ENCODE data around the gene RASA3.

The RASA3 gene

GRCh38 chr13:114056205-114057013 is 76.0 kb downstream of the RASA3 start:
- H3K36me3 ChIP-seq: peaks cover 5 to 30% (median 21%) of the 10 kb centered on the region in 11 experiments; a peak in 20 of 22 replicates
- TF ChIP-seq Cebpa-rat (IDR thresholded peaks at IDR 0.05): no peak
- peak overlapping the region in 9 of 10 experiments; percentile 3 to 58 (median 34); a peak in 14 of 20 replicates for H3K4me3 ChIP-seq
- H3K4me1 ChIP-seq: peaks cover 86 to 99% (median 99%) of the 10 kb centered on the region in 10 experiments
- H3K9ac ChIP-seq: peak overlapping the region in 10 of 11 experiments; percentile 37 to 83 (median 70); a peak in 20 of 22 replicates
- peak overlapping the region; percentile 86 to 100 (median 94) for H3K4me2 ChIP-seq
- H3K27ac ChIP-seq: peak overlapping the region in 10 of 11 experiments; percentile 17 to 100 (median 83); a peak in 19 of 22 replicates
- H4K20me1 ChIP-seq: peaks cover 0 to 97% (median 44%) of the 10 kb centered on the region in 11 experiments; a peak in 13 of 22 replicates
- H3K9me3 ChIP-seq (replicated peaks in 1 of 11): no peaks in the 10 kb centered on the region
- peaks cover 0 to 6% (median 0%) of the 10 kb centered on the region in 11 experiments; a peak in 1 of 22 replicates for H3K27me3 ChIP-seq

DNA sequence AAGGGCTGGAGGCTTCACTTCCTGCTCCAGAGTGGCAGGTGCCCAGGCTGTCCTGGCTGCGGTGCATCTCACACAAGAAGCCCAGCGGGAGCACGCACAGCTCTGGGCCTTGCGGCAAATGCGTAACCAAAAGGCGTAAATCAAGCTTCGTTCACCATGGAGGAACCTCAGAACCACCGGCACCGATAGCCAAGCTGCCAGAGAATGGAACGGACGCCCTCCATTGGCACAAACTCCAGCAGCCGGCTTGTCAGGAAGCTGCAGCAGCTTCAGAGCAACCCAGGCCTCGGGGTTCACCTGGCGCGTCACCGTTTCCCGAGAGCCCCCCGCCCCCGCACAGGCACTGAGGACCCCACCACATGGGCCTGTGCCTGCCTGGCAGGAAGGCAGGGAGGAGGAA is 76.7 kb downstream of the RASA3 start:
- peak overlapping the region in 10 of 11 experiments; percentile 37 to 83 (median 70); a peak in 14 of 22 replicates for H3K9ac ChIP-seq
- no peak for TF ChIP-seq Cebpa-rat (IDR thresholded peaks at IDR 0.05)
- peaks cover 81 to 99% (median 98%) of the 10 kb centered on the region in 10 experiments for H3K4me1 ChIP-seq
- H3K4me2 ChIP-seq: peak overlapping the region; percentile 86 to 100 (median 94)
- peaks cover 0 to 6% (median 0%) of the 10 kb centered on the region in 11 experiments; a peak in 1 of 22 replicates for H3K27me3 ChIP-seq
- peaks cover 0 to 99% (median 44%) of the 10 kb centered on the region in 11 experiments; a peak in 13 of 22 replicates for H4K20me1 ChIP-seq
- peak overlapping the region in 8 of 11 experiments; percentile 61 to 100 (median 95); a peak in 16 of 22 replicates for H3K27ac ChIP-seq
- H3K9me3 ChIP-seq (replicated peaks in 1 of 11): no peaks in the 10 kb centered on the region
- peak overlapping the region in 3 of 10 experiments; percentile 30 to 48 (median 34); a peak in 2 of 20 replicates for H3K4me3 ChIP-seq
- peaks cover 5 to 37% (median 27%) of the 10 kb centered on the region in 11 experiments; a peak in 21 of 22 replicates for H3K36me3 ChIP-seq

DNA sequence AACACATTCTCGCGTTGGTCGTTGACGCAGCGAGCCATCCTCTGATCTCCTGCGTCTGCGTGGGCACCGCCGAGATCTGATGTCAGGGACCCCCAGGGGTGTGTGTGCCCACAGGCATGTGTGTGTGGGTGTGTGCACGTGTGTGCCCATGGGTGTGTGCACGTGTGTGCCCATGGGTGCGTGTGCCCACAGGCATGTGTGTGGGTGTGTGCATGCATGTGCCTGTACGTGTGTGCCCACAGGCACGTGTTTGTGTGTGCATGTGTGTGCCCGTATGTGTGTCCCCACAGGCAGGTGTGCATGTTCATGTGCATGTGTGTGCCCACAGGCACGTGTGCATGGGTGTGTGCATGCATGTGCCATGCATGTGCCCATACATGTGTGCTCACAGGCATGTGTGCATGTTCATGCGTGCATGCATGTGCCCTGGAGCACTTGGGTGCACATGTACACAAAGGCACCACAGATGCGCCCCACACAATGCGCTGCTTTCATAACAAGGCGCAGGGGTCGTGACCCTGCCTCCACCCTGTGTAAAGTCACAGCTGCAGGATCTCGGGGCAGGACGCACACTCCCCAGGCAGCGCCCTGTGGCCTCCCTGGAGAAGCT is 77.5 kb downstream of the RASA3 start:
- Histone ChIP-seq H3K9ac (peak overlapping the region in 1 of 11 experiments; percentile 81; a peak in 1 of 22 replicates), H3K4me1 (peaks cover 77 to 99% (median 97%) of the 10 kb centered on the region in 10 experiments), H3K27ac (peak overlapping the region in 3 of 11 experiments; percentile 75 to 100 (median 99); a peak in 4 of 22 replicates), H3K27me3 (peaks cover 0 to 6% (median 0%) of the 10 kb centered on the region in 11 experiments; a peak in 1 of 22 replicates), H4K20me1 (peaks cover 0 to 99% (median 44%) of the 10 kb centered on the region in 11 experiments; a peak in 13 of 22 replicates), H3K4me2 (peak overlapping the region; percentile 86 to 100 (median 94)), H3K36me3 (peaks cover 6 to 45% (median 31%) of the 10 kb centered on the region in 11 experiments; a peak in 21 of 22 replicates), H3K9me3 (replicated peaks in 1 of 11) (no peaks in the 10 kb centered on the region), H3K4me3 (no peak overlapping the region)
- no peak for TF ChIP-seq Cebpa-rat (IDR thresholded peaks at IDR 0.05)

GRCh38 chr13:114054264-114054663 is 78.2 kb downstream of the RASA3 start:
- peak overlapping the region in 8 of 11 experiments; percentile 17 to 100 (median 94); a peak in 12 of 22 replicates for H3K4me2 ChIP-seq
- no peaks in the 10 kb centered on the region for H3K9me3 ChIP-seq (replicated peaks in 1 of 11)
- no peak overlapping the region for H3K4me3 ChIP-seq
- no peak for TF ChIP-seq Cebpa-rat (IDR thresholded peaks at IDR 0.05)
- no peak overlapping the region; a peak in 1 of 22 replicates for H3K27ac ChIP-seq
- H3K27me3 ChIP-seq: peaks cover 0 to 6% (median 0%) of the 10 kb centered on the region in 11 experiments; a peak in 1 of 22 replicates
- peaks cover 77 to 99% (median 97%) of the 10 kb centered on the region in 10 experiments for H3K4me1 ChIP-seq
- H4K20me1 ChIP-seq: peaks cover 0 to 99% (median 44%) of the 10 kb centered on the region in 11 experiments; a peak in 13 of 22 replicates
- peaks cover 9 to 43% (median 35%) of the 10 kb centered on the region in 11 experiments; a peak in 21 of 22 replicates for H3K36me3 ChIP-seq
- no peak overlapping the region for H3K9ac ChIP-seq

- peak overlapping the region; percentile 67 to 100 (median 87) for H3K4me2 ChIP-seq
Measured at GRCh38 chr13:114053026-114053425, 79.4 kb downstream of the RASA3 start.

GRCh38 chr13:114050536-114051450 is 81.6 kb downstream of the RASA3 start:
- Histone ChIP-seq H3K36me3 (peaks cover 18 to 44% (median 36%) of the 10 kb centered on the region in 11 experiments), H3K4me3 (no peak overlapping the region), H3K27ac (peak overlapping the region in 5 of 11 experiments; percentile 7 to 92 (median 89); a peak in 8 of 22 replicates), H3K4me2 (peak overlapping the region in 9 of 11 experiments; percentile 3 to 99 (median 98); a peak in 9 of 22 replicates), H3K4me1 (peaks cover 77 to 99% (median 97%) of the 10 kb centered on the region in 10 experiments), H3K9me3 (replicated peaks in 1 of 11) (no peaks in the 10 kb centered on the region), H4K20me1 (peaks cover 0 to 99% (median 38%) of the 10 kb centered on the region in 11 experiments; a peak in 13 of 22 replicates), H3K9ac (peak overlapping the region in 3 of 11 experiments; percentile 3 to 76 (median 41); a peak in 2 of 22 replicates), H3K27me3 (peaks cover 0 to 6% (median 0%) of the 10 kb centered on the region in 11 experiments; a peak in 2 of 22 replicates)
- TF ChIP-seq Cebpa-rat (IDR thresholded peaks at IDR 0.05): no peak

More at GRCh38 chr13:114053026-114053425, 79.4 kb downstream of the RASA3 start:
- Histone ChIP-seq H3K4me1 (peaks cover 77 to 99% (median 97%) of the 10 kb centered on the region in 10 experiments), H3K9me3 (replicated peaks in 1 of 11) (no peaks in the 10 kb centered on the region), H3K27me3 (peaks cover 0 to 6% (median 0%) of the 10 kb centered on the region in 11 experiments; a peak in 1 of 22 replicates), H3K27ac (peak overlapping the region in 9 of 11 experiments; percentile 25 to 72 (median 50); a peak in 19 of 22 replicates), H3K4me3 (no peak overlapping the region; a peak in 1 of 20 replicates), H3K36me3 (peaks cover 9 to 47% (median 35%) of the 10 kb centered on the region in 11 experiments; a peak in 21 of 22 replicates), H3K9ac (peak overlapping the region in 9 of 11 experiments; percentile 12 to 69 (median 53); a peak in 12 of 22 replicates), H4K20me1 (peaks cover 0 to 99% (median 43%) of the 10 kb centered on the region in 11 experiments; a peak in 13 of 22 replicates)
- TF ChIP-seq Cebpa-rat (IDR thresholded peaks at IDR 0.05): no peak

DNA sequence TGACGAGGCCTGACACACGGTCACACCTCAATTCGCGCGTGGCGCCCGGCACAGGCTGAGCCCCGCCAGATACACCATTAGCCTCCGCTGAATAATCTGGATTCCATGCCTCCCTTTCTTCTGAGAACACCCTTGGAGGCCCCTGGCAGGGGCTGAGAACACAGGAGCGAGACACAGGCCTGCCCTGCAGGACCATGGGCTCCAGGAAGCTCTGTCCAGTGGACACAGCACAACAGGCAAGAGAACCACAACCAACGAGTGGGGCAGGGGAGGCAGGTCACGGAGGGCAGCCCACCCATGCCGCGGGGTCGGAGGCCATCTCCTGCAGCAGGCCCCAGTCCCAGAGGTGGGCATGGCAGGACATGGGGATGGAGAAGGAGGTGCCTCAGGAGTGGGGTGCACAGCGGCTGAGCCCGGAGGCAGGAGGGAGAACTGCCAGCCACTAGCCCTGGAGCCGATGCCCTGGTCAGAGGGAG is 82.8 kb downstream of the RASA3 start:
- no peak overlapping the region for H3K4me3 ChIP-seq
- peak overlapping the region in 8 of 11 experiments; percentile 71 to 92 (median 84); a peak in 15 of 22 replicates for H3K27ac ChIP-seq
- peaks cover 76 to 99% (median 97%) of the 10 kb centered on the region in 10 experiments for H3K4me1 ChIP-seq
- peaks cover 13 to 36% (median 27%) of the 10 kb centered on the region in 11 experiments for H3K36me3 ChIP-seq
- peaks cover 0 to 99% (median 33%) of the 10 kb centered on the region in 11 experiments; a peak in 13 of 22 replicates for H4K20me1 ChIP-seq
- peaks cover 0 to 6% (median 0%) of the 10 kb centered on the region in 11 experiments; a peak in 2 of 22 replicates for H3K27me3 ChIP-seq
- peak overlapping the region in 7 of 11 experiments; percentile 10 to 82 (median 70); a peak in 9 of 22 replicates for H3K9ac ChIP-seq
- TF ChIP-seq Cebpa-rat (IDR thresholded peaks at IDR 0.05): no peak
- peak overlapping the region; percentile 85 to 99 (median 96) for H3K4me2 ChIP-seq
- H3K9me3 ChIP-seq (replicated peaks in 1 of 11): no peaks in the 10 kb centered on the region

Data from BLaER1 treated with 17β-estradiol and CSF1 and Interleukin-3, amounts not matched to agents 10 nM and 100 nM (cell line).